IPS DF 19.7 (cell line): ENCODE data around the gene FAM181A.

Source experiments
- DNase-seq: peaks from one replicate; pipeline ENCODE4 v3.0.0-alpha.2; 2013; ENCODE audit warnings: low read depth, low spot score

Gene FAM181A

DNA sequence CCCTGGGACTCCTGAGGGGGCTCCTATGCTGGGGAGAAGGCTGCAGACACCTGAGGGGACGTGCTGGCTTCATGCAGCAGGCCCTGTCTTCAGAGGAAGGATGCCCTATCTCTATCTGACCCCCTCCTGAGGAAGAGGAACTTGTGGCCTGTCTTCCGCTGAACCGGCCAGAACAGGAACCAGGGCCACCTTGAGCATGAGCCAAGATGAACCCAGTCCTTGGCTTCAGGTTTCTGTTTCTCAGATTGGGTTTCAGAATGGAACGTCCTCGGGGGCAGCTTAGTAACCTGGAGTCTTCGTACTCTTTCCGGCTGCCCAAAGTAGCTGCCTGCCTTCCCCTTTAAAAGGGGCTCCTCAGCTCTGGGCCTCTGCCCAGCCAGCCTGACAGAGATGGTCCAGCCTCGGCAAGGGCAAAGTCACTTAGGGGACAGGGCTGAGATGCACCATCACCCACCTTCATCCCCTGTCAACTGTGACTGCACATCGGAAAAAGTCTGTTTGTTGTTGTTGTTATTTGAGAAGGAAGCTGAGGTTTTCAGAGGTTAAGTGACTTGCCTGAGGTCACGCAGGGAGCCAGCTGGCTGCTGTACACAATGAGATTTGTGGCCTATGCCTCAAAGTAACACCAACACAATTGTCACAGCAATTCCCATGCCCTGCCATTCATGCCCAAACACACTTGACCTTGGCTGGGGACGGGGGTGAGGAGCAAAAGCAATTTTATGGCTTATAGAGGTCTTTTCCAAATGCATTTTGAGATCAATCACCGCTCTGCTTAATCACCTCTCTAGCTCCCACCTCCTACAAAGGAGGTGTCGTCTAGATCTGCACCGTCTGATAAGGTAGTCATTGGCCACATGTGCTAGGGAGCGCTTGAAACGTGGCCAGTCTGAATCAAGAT lies 35.8 kb downstream of the FAM181A start:
- no peak for DNase-seq

DNA sequence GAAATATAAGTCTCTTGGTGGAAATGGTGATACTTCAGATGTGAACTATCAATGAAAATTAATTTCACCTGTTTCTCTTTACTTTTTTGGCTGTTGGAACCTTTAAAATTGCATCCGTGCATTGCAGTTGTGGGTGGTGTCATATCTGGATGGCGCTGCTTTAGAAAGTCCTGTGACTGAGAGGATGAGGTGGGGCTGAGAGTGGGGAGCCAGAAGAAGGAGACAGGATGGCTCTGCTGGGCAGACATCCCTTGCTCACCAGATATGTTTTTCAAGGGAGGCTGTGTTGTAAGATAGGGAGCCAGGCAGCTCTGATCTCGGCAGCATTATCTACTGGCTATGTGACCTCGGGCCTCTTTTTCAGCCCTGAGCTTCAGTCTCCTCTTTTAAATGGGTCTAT lies 36.5 kb downstream of the FAM181A start:
- DNase-seq, result no peak

DNA sequence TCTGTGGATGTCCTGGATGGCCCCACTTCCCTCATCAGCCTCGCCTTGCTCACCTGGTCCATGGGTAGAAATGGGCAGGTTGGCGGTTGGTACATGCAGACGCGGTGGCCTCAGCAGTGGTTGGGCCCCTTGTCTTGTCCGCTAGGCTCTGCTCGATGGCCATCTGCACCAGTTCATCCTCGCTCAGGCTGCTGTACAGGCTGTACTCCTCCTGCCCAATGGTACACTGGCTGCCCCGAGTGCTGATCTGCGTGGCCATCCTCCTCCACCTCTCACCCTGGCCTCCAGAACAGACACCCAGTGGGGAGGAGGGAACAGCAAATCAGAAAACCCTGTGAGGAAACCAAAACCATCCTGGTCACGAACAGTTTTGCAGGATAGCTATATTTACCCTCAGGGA lies 37.1 kb downstream of the FAM181A start:
- no peak for DNase-seq

DNA sequence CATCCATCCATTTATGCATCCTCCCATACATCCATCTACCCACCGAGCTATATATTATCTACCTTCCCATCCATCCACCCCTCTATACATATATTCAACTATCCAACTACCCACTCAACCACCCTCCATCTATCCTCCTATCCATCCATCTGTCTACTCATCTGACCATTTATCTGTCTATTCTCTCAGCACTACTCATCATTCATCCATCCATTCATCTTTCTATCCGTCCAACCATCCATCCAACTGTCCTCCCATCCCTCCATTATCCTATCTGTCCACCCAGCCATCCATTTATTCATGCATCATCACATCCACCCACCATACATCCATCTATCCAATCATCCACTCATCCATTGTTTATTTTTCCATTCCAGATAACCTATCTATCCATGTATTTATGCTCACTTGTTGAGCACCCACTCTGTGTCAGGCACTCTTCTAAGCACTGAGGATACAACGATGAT lies 37.7 kb downstream of the FAM181A start:
- DNase-seq, result no peak

DNA sequence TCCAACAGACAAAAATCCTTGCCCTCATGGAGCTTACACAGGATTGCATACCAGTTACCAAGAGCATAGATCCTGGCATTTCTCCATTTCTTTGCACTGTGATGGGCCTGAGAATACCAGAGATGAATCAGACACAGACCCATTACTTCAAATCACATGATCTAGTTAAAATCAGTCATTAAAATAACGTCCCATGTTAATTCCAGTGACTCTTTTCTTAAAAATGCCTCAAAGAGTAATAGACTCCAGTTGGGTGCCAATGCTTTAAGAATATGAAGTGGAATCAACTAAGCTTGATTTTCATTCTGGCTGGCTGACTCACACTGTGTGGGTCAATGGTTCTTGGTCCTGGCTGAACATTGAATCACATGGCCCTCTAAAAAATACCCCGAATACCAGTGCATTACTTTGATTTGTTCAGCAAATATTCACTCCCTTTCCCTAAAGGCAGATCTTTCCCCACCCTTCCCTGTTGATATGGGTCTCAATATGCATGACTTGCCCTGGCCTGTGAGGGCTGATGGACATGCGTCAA lies 38.2 kb downstream of the FAM181A start:
- no peak for DNase-seq

DNA sequence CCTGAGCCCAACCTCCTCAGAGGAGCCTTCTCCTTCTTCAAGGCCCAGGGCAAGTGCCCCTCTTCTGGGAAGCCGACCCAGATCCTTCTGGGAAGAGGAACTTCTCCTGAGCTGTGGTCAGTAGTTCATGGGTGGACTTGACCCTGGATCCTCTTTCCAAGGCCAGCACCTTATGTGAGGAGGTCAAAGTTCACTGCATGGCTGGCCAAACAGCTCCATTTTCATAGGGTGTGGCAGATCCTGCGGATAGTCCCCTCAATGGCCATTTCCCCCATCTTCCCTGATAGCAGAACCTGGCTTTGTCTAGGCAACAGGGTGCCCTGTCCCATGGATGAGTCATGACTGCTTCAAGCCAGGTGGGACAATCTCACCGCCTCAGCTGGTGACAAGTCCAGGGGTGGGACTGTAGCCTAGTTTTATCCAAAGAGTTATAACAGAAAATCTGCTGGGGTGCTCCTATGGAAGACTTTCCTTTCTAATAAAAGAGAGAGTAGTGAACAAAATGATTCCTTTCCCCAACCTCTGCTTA lies 38.9 kb downstream of the FAM181A start:
- no peak for DNase-seq

DNA sequence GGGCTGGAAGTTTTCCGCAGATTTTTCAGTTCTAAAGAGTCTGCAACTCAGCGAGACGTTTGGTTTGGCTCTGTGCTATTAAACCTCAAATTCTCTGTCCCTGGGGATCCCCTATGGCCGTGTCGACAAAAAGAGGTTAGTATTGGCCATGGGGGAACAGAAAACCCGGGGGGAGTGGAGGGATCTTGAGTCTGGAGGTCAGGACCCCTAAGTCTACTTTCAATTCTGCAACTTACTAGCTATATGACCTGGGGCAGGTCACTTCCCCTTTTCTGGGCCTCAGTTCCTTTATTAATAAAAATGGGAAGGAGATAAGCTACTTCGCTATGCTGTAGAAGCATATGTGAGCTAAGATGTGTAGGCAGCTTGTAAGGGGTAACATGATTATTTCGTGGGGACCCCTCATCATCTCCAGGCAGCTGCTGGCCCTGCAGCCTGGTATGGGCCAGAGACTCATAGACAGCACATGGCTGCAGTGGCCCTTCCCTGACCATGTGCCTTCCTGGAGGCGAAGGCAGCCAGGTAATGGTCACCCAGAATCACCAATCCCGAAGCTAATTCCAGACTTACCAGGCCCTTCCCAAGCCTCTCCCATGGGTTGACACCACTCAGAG lies 40.6 kb downstream of the FAM181A start:
- DNase-seq, result no peak

DNA sequence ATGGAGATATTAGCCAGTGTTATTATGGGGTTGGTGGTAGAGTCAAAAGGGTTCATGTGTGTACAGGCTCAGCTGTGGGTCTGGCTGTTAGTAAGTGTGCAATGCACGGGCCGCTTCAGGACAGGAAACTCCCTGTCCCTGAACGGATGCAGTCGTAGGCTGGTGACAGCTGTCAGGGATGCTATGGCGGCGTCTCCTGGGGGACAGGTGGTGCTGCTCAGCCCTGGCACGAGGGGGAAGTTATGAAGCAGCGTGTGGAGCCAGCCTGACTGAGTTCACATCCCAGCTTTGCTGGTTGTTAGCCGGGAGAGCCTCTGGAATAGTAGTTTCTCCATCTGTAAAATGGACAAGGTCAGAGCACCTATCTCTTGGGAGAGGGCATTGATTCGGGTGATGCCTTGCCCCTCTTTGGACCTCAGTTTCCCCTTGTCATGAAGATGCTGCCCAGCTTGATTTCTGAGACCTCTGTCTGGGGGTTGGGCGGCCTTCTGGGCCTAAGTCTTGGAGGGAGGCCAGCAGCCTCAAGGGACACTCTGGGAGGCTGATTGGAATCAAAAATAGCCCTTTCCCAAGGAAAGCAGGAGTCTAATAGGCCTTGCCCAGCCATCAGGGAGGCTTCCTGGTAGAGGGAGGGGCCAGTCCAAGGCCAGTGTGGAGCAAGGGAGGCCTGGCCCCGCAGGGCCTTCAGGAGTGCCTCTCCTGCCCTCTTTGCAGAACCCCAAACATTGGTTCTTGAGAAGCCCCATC lies 42.1 kb downstream of the FAM181A start:
- no peak for DNase-seq

DNA sequence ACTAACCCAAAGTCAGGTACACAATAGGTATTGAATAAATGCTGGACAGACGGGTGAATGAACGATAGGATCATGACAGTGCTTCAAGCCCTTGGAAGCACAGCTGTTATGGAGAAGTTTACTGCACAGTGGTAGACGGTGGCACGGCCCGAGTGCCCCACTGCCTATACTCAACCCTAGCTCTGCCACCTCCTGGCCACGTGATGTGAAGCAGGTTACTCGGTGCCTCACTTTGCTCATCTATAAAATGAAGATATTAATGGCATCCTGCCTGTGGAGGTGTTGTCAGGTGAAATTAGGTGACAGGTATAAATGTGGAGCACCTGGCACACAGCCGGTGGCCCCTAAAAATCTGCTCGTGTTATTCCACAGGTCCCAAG lies 43.4 kb downstream of the FAM181A start:
- no peak for DNase-seq

DNA sequence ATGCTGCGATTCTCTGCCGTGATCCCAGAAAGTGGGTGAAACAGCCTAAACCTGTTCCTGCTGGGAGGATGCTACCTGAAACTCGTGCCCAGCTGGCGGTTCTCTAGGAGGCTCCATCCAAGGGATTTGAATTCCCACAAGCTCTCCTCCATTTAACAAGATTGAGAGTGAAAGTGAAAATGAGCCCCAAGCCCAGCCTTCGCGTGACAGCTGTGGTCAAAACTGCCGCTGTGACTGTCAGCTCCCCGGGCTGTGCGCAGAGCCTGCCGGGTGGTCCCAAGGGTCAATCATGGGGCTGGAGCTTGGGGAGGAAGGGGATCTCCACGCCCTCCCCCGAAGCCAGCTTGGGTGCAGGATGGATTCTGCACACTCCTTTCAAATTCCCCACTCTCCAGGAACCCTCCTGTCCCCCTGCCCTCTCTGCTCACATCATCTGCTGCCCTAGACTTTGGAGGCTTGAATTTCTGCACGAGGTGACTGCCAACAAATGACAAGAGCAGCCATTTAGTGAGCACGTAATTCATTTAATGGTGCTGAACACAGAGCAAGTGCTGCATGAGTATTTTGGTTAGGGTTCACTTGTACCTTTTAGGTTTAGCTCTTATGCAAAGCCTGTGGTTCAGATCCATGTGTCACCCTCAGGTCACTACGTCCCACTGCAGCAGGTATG lies 44.0 kb downstream of the FAM181A start:
- no peak for DNase-seq

DNA sequence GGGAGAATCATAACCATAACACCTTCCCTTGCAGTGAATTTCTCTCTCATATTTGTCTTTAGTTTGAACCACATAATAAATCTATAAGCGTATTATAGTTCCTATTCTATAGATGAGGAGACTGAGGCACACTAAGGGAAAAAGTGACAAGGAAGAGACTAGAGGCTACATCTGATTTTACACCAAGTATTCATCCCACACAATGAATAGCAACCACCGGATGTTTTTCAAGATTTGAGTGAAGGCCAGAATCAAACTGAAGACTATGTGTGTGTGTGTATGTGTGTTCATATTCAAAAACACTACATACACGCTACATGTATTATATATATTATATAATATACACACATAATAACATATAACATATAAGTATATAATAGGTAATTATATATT lies 44.5 kb downstream of the FAM181A start:
- DNase-seq, result no peak

DNA sequence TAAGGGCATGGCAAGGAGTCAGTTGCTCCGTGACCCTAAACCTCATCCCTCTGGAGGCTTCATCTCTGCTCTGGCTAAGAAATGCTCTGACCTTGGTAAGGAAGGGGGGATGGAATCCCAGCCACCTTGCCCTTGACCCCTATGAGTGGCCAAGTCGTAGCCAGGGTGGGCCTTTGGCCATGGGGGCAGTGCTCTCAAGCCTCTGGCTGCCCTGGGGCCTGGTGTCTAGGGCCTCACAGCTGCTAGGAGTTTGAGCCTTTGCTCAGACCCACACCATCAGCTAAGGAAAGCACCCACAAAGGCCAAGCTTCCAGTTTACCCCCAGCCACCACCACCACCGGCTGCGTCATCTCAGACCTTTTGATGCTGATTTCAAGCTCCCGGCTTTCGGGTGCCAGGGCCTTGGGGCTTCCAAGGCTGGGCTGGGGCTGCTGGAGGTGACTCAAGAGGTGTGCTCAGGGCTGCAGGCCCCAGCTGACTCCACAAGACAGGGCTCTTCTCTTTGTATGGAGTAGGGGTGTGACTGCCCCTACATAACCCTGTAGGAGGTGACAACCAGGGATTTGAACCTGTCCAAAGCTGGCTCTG lies 45.6 kb downstream of the FAM181A start:
- DNase-seq, result no peak

DNA sequence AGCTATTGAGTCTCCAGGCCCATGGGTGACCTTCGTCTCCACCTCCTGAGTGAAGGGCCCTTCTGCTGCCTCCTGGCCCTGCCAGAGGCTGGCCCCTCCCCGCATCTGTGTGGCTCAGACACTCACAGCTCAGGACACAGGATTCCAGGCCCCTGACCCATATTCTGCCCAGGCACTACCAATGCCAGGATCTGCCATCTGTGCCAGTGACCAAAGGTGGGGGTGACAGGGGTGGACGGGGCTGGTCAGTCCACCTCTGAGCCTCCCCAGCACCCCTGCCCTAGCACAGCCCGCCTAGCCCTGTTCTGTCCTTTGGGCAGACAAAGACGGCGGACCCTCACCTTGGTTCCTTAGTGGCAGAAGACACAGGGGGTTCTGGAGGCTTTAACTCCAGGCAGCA lies 46.5 kb downstream of the FAM181A start:
- DNase-seq, result no peak

DNA sequence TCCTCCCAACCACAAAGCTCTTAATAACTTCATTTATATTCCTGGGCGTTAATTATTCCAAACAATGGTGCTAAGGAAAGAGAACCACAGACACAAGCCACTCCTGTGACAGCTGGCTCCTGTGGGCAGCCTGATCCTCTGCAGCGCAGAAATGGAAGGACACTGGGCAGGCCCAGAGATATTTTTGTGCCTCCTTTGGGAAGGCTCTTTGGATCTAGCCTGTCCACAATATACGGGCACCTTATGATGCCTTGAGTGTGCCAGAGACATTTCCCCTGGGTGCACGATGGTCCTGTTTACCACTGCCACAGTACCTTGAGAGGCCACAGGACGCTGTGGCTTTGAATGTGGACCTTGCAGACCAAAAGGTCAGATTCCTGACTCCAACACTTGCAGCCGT lies 47.2 kb downstream of the FAM181A start:
- DNase-seq, result no peak

DNA sequence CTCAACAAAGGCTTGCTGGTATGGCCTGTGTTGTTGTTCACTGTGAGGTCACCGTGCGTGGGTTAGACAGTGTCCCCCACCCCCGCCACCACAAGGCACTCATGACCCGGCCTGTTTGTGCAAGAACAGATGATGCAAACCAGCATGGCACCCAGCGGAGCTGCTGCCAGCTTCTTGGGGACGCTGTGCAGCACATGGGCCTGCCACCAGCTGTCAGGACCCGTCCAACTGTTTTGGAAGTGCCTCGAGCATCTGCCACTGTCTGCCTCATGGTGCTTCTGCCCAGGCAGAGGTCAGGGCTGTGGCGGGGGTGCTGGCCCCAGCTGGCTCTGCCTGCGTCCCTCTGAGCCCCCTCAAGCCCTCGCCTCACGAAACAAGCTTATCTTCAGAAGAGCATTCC lies 47.7 kb downstream of the FAM181A start:
- no peak for DNase-seq

DNA sequence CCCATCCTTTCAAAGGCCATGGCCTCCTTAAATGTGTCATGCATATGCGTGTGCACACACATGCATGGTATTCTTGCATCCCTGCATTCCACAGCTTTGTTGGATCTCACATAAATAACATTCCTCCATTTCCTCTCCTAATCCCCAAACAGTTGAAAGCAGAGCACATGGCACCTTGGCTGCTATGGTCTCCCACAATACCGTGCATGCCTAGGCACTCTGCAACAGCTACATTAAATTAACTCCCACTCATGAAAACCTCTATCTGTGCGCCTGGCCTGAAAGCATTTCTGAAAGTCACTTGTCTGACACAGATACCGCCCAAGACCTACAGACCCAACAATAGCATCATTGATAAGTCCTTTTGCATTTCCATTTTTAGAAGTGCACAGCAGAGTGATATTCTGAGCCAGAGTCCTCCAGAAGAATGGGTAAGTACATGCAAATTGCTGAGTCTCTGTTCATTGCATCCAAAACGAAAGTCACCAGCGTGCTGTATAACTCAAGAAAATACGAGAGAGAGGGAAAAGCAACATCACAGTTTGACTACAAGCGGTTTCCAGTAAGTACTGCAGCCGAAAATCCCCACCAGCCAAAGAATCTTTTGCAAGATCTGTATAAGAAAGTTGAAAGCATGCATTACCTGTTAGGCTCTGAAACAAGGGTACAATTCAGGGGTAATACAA lies 48.8 kb downstream of the FAM181A start:
- no peak for DNase-seq

DNA sequence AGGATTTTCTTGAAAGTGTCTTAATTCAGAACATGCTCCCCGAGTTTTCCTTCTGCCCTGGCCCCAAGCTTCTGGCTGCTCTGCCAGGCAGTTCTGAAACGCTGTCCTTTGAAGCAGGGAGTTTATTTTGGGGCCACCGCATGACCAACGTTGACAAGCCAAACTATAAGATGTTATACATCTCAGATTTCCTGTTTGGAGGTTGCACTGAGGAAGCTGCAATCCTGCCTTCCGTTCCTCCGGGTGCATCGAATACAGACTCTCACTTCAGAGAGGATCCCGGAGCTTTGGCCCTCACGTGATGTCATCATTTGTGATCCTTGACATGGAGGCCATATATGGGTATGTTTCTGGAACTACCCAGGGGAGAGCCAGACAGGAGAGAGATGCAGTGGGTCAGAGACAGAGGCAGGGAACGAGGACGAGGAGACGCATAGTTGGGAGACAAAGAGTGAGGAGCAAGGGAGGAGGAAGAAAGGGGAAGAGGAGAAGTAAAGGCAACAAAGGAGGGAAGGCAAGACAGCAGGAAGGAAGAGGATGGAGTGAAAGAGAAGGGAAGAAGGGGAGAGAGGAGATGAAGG lies 49.4 kb downstream of the FAM181A start, which contains the start of gene ASB2:
TSS of gene ASB2 (minus strand) at position 94 of the 581 bp plus-strand sequence. CDS start 12,031 bp downstream, outside the sequence.
- no peak for DNase-seq

DNA sequence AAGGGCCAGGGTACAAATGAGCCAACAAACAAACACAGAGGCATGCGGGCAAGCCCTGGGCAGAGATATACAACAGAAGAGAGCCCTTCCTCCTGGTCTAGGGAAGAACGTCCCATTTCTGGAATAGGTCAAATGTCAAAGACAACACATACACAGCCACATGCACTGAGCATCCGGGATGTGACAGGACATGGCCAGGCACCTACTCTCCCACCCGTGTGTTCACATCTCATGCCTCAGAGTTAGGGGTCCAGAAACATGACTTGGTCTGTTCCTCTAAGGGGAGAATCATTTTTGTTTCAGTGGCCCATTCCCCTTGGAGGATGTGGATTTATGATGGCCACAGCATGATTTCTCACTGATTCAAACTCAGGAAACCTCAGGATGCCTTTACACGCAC lies 50.0 kb downstream of the FAM181A start:
- DNase-seq, result no peak

DNA sequence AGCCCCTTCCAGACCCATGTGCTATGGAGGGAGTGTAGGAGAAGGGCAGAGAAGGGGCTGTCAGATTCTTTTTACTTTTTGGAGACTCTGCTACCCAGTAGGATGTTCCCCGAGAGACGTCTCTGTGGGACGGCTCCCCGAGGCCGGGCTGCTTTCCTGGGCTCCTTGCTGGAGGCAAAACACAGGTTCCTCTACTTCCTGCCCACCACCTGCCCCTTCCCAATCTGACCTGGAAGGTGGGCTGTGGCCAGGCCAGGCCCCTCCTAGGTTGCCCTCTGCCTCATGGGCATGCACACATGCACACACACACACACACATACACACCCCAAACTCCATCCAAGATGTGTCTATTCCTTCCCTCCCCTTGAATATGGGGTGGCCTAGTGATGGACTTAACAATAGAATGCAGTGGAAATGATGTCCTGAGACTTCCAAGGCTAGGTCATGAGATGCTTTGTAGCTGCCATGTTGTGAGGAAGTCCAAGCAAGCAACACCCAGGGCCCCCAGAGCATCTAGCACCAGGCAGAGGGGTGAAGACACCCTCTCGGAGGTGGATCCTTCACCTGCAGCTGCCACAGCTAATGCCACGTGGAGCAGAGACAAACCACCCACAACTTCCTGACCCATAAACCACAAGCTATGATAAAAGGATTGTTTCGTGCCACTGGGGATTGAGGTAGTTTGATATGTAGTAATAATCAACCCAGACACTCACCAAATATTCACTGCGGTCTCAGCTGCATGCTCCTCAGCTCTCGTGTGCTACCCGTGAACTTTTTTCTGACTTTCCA lies 50.8 kb downstream of the FAM181A start:
- no peak for DNase-seq
